Keratinocyte (primary cell): Measurements from ENCODE around the gene MMP12.

Source experiments
- CTCF ChIP-seq, 3 experiments: IDR thresholded peaks in 1 of 3; conservative IDR thresholded peaks in 1 of 3; optimal IDR thresholded peaks in 1 of 3; 2 replicates in 2 of 3; 3 replicates in 1 of 3; pipeline versions ENCODE3 to v1.5.1; 2011; ENCODE audit warnings: low read length in 3 of 3, mild to moderate bottlenecking in 3 of 3, moderate library complexity in 2 of 3, control low read depth in 1 of 3, inconsistent platforms in 1 of 3; ENCODE audit not compliant: insufficient read depth in 2 of 3; ENCODE audit errors: extremely low read depth in 1 of 3
- EZH2 ChIP-seq: IDR thresholded peaks from one replicate; pipeline ENCODE4 v1.6.1; 2012; ENCODE audit warnings: inconsistent platforms, mild to moderate bottlenecking, low read length, moderate library complexity

DNA sequence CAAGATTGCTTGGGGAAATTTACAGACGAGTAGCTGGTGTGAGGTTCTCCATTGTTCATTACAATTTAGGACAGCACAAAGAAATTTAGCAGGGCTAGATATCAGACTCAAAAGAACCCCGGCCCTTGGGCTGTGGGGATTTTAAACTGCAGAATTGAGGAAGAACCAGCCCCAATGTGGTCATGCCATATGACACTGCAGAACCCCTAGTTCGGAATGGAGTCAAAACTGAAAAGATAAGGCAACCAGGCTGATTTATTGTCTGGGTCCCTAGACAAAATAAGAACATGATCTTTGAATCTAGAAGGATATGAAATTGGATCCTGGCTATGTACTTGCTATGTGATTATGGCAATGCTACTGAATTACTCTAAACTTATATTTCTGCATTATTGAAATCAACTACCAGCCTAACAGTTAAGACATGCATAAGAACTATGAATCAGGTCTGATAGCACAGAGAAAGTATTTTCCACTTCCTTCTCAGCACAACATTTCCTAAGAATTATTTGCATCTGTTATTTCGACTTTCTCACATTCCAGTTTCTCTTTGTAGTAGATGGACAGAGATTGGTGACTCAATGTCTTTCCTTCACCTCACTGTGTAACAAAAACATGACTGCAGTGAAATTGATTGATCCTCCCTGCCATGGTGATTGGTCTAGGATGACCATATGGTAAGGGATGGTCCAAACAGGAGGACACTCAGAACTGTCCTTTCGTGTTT is 44.6 kb downstream of the MMP12 start:
- TF ChIP-seq CTCF (optimal IDR thresholded peaks at IDR 0.05 in 1 of 3, IDR thresholded peaks at IDR 0.05 in 1 of 3, conservative IDR thresholded peaks at IDR 0.05 in 1 of 3; ENCODE audit: extremely low read depth in 1 of 3, insufficient read depth in 2 of 3, low read length in 3 of 3) (no peak), EZH2 (no peak)
